Skeletal muscle cell (primary cell): Measurements from ENCODE around the gene RYR2.
"Not testable (repeated sequence)": the region's sequence is repeated elsewhere in the genome, so short reads cannot be mapped to it uniquely, and the experiment has no call there.

ENCODE experiments used
- DNase-seq: peaks from one replicate; pipeline ENCODE4 v3.0.0-alpha.2; 2010; ENCODE audit warnings: low read depth
- H3K4me3 ChIP-seq: 2 replicates; pipeline ENCODE4 v1.5.1; 2011; ENCODE audit warnings: low read depth, mild to moderate bottlenecking, control low read depth, low read length, moderate library complexity

Gene RYR2

DNA sequence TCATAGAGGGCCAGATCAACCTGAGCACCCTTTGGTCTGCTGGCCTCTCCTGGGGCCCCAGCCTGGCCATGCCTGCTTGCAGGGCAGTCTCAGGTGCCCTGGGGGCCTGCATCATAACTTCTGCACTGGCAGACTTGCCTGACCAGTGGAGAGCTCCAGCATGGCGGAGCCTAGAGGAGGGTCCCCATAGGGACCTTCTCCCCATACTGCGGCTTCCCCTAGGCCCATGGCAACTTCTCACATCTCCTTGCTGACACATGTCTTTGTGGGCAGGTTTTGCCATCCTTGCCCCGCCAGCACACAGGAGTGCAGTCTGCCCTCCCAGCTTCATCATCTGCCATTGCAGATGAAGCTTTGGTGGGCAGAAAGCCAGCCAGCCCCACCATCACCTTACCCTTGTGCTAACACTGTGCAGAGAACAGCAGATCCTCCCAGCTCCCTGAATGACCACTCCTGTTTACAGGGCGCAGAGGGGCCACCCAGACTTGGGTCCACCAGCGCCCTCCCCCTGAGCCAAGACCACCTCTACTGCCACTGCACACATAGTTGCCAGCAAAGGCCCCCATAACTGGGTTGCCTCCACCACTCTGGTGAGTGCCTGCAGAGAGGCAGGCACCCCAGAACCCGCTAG lies 797.0 kb downstream of the RYR2 start:
- H3K4me3 ChIP-seq: no peak overlapping the region
- no peak for DNase-seq

DNA sequence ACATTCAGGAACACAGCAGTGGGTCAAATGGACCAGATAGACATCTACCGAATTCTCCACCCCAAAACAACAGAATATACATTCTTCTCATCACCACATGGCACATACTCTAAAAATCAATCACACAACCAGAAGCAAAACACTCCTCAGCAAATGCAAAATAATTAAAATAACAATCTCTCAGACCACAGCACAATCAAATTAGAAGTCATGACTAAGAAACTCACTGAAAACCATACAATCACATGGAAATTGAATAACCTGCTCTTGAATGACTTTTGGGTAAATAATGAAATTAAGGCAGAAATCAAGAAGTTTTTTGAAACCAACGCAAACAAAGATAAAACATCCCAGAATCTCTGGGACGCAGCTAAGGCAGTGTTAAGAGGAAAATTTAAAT lies 799.5 kb downstream of the RYR2 start:
- H3K4me3 ChIP-seq: no peak overlapping the region
- no peak for DNase-seq

DNA sequence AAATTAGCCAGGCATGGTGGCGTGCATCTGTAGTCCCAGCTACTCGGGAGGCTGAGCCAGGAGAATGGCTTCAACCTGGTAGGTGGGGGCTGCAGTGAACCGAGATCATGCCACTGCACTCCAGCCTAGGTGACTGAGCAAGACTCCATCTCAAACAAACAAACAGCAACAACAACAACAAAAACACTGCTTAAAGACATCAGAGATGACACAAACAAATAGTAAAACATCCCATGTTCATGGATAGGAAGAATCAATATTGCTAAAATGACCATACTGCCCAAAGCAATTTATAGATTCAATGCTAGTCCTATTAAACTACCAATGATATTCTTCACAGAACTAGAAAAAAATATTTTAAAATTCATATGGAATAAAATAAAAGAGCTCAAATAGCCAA lies 801.5 kb downstream of the RYR2 start:
- H3K4me3 ChIP-seq, DNase-seq: not testable (repeated sequence)

DNA sequence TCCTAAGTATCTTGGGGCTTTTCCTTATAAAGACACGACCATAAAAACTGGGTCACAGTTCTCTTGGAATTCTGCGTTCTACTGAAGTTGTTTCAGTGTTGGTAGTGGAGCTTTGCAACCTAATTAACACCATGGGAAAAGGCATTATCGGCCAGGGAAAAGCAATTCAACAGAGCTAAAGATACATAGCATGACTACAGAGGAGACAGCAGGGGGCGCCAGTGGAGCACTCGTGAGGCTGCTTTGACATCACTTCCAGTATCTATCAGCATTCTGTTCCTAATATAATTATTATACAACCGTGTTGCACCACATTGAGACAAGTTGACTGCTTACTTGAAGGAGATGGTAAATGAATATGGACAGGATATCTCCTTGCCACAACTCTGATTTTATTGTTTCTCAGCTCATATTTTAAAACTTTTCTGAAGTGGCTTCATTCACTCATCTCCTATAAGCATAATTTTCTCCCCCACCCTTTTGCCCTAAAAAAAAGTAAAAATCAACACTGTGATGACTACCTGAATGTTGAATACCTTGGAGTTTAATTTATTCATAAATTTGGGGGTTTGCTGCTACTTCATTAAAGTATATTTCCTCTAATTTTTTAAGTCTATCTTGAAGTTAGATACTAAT lies 809.3 kb downstream of the RYR2 start:
- no peak overlapping the region for H3K4me3 ChIP-seq
- peak; percentile 13 for DNase-seq

DNA sequence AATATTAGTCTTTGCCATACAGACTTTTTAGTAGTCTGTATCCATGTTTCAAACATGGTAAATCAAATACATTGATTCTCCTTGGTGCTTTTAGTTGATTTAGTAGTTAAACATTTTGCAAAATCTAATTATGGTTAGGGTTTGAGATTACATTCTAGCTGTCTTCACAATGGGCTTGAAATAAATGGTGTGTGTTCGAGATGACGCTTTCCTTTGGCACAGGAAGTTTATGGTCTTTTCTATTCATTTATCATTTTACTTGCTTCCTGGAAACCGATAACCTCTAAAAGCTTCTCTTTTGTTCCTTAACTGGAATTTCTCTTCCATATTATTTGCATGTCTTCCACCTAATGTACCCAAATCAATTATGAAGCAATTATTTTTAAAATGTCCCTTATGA lies 810.4 kb downstream of the RYR2 start:
- no peak overlapping the region for H3K4me3 ChIP-seq
- no peak for DNase-seq

DNA sequence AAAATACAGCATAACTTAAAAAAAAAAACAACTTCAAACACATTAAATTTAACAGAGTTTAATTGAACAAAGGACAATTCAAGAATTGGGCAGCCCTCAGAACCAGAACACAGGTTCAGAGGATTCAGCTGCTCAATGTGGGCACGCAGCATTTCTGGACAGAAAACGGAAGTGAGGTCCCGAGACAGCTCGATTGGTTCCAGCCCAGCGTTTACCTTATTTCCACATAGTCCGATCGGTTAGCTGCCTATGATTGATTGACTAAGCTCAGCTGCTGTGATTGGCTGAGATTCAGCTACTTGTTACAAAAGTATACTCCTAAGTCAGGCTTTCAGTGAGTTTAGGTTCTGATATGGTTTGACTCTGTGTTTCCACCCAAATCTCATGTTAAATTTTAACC lies 815.5 kb downstream of the RYR2 start:
- no peak for DNase-seq
- no peak overlapping the region for H3K4me3 ChIP-seq

DNA sequence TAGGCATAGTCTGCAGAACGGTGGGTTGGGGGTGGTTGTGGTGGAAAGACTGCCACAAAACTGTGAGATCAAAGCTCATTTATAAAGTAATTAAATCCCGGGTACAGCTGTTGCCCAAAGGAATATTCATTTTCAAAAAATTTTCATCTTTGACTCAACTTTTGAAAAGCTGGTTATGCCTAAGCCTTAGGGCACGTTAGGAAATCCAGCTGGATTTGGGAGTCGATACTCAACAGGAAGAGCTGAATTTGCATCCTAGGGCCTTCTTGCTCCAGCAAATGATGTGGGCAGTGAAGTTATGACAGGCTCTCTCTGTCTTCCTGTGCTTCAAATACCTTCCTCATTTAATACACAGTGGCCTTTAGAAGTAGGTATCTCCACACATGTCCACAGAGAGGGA lies 817.0 kb downstream of the RYR2 start:
- no peak for DNase-seq
- no peak overlapping the region for H3K4me3 ChIP-seq

DNA sequence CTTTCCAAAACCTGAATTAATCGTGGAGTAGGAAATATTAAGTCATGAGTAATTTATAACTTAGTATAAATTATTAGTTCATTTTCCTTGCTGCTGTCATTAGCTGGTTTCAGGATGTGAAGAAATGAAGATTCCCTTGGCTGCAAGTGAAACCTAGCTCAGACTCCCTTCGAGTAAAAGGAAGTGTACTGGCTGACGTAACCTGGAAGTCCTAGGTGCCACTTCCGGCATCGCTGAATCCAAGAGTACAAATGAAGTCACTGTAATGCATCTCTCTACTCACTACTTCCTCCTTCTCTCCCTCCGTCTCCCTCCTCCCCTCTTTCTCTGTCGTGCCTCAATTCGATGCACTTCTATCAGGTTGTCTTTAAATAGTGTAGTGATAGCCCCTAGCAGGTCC lies 820.0 kb downstream of the RYR2 start:
- no peak for DNase-seq
- no peak overlapping the region for H3K4me3 ChIP-seq

DNA sequence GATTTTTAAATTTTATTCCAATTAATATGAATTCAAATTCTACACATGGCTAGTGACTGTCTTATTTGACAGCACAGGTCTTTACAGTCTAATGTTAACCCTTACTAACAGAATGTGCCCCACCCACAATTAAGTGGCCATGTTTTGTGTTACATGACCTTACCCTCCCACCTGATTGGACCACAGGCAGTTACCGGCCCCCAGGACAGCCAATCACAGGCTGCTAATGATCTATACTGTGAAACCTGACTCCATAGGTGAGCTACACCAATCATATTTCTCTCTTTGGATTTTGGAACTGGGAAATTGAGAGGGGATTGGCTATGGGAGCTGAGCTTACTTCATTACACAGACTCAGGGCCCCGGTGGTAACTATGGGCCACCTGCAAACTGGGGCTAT lies 821.2 kb downstream of the RYR2 start:
- H3K4me3 ChIP-seq: no peak overlapping the region
- DNase-seq: no peak

DNA sequence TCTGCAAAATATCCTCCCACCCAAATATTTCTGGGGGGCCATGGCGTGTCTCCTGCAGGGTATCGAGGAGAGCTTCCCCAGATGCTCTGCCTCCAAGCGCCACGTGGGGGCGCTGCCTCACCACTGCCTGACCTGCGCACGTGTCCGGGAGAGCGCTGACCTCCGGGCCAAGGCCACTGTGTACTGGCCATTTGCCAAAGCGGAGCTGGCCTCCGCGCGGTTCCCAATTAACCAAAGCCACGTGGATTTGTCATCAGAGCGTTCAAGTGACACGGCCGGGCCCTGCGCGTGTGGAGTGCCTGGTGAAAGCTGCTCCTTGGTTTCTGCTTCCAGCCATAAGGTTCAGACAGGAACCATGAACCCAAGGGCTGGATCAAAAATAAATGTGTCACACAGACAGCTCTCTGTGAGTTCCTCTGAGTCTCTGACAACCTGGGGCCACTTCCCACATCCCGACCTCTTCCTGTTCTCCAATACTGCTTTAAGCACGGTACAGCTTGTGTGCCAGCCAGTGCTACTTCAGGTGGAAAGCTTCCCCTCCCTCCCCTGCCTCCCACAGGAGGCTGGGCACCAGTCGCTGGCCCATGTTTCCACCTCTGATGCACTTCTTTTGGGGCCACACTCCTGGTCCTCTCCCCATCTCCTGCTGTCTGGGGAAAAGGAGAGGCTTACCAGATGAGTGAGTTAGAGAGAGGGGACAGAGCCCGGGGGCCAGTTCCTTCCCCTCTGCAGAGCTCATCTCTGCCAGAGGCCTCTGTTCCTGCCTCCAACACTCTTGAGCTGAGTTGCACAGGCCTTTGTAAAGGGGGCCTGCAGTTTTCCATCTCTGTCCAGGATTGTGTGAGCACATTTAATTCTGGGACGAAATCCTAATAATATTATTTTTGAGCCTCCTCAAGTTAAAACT lies 822.6 kb downstream of the RYR2 start:
- DNase-seq: no peak
- H3K4me3 ChIP-seq: peak overlapping the region; percentile 35

DNA sequence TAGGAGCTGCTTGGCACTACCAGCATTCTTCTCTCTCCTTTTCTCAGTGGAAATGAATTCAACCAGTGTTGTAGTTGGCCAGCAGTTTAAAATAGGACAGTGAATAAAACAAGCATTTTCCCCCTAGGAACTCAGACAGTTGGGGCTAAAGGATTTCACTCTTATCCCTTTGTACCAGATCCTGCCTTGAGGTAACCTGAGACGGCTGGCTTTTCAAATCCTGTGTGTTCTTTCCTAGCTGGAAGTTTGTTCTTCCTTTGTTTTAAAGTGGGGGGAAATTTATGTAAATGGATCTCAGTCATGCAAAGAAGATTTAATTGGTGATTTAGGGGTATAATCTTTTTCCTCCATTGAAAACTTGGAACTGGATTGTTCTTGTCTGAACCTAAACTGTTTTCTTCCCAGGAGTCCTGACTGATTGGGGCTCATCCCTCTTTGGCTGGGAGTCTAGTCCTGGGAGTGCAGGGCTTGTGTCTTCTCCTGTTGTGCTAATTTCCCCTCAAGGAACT lies 825.5 kb downstream of the RYR2 start:
- H3K4me3 ChIP-seq: no peak overlapping the region
- no peak for DNase-seq

DNA sequence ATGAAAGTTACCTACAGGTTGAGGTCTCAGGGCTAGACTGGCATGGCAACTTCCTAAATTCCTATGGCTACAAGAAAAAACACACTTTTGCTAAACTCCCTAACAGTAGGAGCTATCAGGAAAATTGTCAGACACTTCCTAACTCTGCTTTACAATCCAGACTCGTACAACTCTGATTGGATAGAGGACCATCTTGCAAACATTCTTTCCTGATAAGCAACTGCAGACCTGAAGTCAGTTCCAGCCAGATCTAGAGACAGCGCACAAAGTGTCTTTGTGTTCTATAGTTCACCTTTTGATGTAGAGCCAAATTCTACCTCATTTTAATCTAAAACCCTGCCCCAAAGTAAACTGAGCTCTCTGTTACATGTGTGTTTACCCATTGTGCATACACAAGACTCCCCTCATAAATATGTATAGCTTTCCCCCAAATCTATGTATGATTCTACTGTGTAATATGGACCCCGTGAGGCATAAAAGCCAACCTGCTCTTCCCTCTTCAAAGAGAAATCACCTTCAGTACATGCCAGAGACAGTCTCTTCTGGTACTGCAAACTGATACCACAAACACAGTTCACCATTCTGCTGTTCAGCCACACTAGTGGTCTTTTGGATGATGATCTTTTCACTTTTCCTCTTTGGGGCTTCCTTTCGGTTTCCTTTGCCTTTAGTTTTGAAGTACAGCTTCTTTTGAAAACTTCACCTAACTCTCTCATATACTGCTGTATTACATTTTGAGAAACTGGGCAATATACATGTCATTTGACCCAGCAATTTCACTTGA lies 827.0 kb downstream of the RYR2 start:
- H3K4me3 ChIP-seq: no peak overlapping the region
- DNase-seq: no peak

DNA sequence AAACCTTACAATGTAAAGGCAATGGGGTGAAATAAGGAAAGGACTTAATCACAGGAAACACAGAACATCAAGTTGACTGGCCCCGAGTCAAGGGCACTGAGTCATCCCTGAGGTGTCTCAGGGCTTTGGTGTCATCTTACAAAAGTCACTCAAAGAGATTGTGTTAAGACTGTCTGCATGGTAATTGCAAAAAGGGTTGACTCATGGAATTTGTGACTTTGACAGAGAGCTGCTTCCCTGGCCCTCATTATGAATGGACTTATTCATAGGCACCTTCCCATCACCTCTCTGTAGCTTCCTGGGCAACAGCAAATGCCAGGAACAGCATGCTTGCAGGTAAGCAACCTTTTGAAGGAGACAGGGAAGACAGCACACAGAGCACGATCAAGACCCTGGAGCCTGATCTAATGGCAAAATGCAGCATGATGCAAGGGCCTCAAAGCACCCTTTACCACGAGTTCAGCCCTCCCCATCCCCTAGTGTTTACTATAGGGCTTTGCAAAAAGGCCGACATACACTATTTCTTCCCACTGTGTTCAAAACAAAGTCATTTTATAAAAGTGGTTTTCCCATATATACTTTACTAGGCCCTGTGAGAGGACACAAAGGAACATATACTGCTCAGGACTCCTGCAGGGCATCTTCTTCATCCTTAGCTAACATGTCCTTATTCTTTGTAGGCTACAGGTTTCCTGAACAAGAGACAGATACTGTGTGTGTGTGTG lies 831.7 kb downstream of the RYR2 start:
- no peak overlapping the region for H3K4me3 ChIP-seq
- peak; percentile 68 for DNase-seq

DNA sequence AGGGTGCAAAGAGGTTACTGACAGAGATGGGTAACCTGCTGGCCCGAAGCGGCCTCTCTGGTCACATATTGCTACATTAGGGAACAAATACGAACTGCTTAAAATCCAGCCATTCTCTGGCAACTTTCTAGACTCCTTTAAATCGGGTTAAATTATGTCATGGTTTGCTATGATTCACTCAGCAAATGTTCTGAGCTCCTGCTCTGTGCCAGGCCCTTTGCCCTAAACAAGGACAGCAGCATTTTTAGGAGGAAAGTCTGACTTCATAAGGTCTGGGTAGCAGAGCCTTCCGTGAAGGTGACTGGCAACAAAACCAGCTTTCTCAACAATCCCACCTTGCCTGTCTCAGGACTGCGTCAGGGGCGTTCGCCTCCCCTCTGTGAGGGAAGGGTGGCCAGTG lies 833.3 kb downstream of the RYR2 start:
- no peak overlapping the region for H3K4me3 ChIP-seq
- no peak for DNase-seq

DNA sequence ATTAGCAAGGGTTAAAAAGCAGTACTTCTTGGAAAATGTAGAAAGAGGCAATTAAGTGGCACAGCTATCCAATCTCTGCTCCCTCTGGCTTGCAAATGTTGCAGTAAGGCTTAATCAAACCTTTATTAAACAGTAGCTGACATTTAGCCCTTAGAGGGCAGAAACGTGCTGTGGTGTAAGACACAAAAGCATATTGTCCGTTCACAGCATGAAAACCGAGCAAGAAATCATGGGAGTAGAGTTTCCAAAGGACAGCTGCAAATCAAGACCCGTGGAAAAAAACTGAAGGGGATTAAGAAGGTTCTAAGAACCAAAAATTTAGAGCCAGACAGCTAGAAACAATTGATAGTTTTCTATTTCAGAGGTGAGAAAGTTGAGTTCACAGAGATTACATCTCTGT lies 835.6 kb downstream of the RYR2 start:
- no peak overlapping the region for H3K4me3 ChIP-seq
- no peak for DNase-seq

DNA sequence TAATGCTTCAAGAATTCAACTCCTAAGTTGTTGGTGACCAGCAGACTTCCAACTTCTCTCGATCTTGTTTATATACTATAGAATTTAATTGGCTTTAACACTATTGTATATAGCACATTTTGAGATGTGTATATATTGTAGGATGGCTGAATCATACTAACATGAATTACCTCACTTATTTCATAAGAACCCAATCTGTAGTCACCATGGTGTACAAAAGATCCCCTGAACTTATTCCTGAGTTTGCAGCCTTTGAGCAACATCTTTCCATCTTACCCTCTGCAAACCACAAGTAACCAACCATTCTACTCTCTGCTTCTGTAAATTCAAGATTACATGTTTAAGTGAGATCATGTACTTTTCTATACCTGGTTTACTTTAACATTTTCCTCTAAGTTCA lies 836.4 kb downstream of the RYR2 start:
- H3K4me3 ChIP-seq: no peak overlapping the region
- DNase-seq: no peak

DNA sequence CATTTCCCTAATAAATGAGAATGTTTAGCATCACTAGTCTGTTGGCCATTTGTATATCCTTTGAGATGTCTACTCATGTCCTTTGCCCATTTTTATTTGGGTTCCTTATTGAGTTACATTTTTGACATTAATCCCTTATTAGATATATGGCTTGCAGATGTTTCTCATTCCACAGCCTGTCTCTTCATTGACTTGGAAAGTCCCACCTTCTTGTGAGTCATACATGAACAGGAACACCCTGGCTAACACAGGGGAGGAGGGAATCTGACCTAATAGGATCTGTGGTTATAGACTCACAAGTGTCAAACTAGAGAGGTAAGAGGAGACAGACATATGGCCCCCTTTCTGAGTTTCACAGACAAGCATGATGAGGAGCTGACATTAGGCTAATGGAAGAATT lies 837.2 kb downstream of the RYR2 start:
- DNase-seq: peak; percentile 54
- H3K4me3 ChIP-seq: no peak overlapping the region
